K562 (cell line): ENCODE measurements around the gene TUBA3C. TPM values are rescaled to one million over a fixed set of nuclear protein-coding genes. Genes with fewer than 3 reads are reported as not detected.

Experiments
- ATAC-seq: fragments of 200-7000 bp; cut with Tn5 transposase; 3 replicates; pipeline ENCODE4 v1.9.1; 2020; ENCODE audit warnings: moderate library complexity
- BruUV-seq: library from RNA; stranded (reverse); fragments of 400-500 nt; replicated peaks from 2 replicates; lab custom pipeline; 2021; lab: Mats Ljungman, UMichigan
- CTCF ChIA-PET: fragments of 300-600 bp; formaldehyde crosslinking; extraction: SDS; loops from one replicate; lab custom pipeline; 2021; ENCODE audit warnings: low intra/inter-chr PET ratio; lab: Yijun Ruan, JAX
- POLR2A ChIA-PET: fragments of 300-600, 350-650 bp; sonication (Branson Sonifier 250); formaldehyde crosslinking; extraction: SDS; loops from one replicate; lab custom pipeline; 2021; ENCODE audit warnings: antibody characterized with exemption, inconsistent platforms; lab: Yijun Ruan, JAX
- DNase-seq, 4 experiments: peaks; one replicate each; pipeline versions ENCODE4 v3.0.0 to v3.0.0-alpha.2; 2011 to 2018; ENCODE audit warnings: low spot score in 3 of 4, mixed read lengths in 3 of 4; ENCODE audit errors: extremely low read depth in 1 of 4
- FAIRE-seq: peaks from 2 replicates; lab custom pipeline; 2011; peaks lifted over from hg19 to GRCh38; lab: Jason Lieb, UNC
- H2AFZ ChIP-seq: 2 replicates; pipeline ENCODE4 v1.6.0; 2011; ENCODE audit warnings: low read depth, low read length, control low read depth, inconsistent platforms
- H3K27ac ChIP-seq: fragments of 200-600 bp; 3 replicates; pipeline ENCODE4 v1.8.0; 2011; ENCODE audit warnings: low read depth, mild to moderate bottlenecking, control low read depth, inconsistent platforms, low read length, moderate library complexity, mixed read lengths; ENCODE audit errors: extremely low read depth
- H3K27me3 ChIP-seq, 2 experiments: fragments of 300-600 bp in 1 of 2; 2 replicates in 1 of 2; 3 replicates in 1 of 2; pipeline versions ENCODE4 v1.6.0 to v1.8.0; 2011; ENCODE audit warnings: inconsistent platforms in 2 of 2, low read length in 2 of 2, mild to moderate bottlenecking in 1 of 2, mixed read lengths in 1 of 2, moderate library complexity in 1 of 2; ENCODE audit not compliant: control insufficient read depth in 2 of 2, insufficient read depth in 2 of 2
- H3K36me3 ChIP-seq: fragments of 300-600 bp; 3 replicates; pipeline ENCODE4 v1.8.0; 2011; ENCODE audit warnings: mild to moderate bottlenecking, low read length, inconsistent platforms; ENCODE audit not compliant: control insufficient read depth, insufficient read depth
- H3K4me1 ChIP-seq, 2 experiments: fragments of 200-600 bp in 1 of 2; replicated peaks in 1 of 2; 2 replicates in 1 of 2; 3 replicates in 1 of 2; pipeline versions ENCODE4 v1.5.1 to v1.8.0; 2011; ENCODE audit warnings: inconsistent platforms in 2 of 2, low read length in 2 of 2, mild to moderate bottlenecking in 1 of 2, mixed read lengths in 1 of 2, moderate library complexity in 1 of 2; ENCODE audit not compliant: control insufficient read depth in 2 of 2, insufficient read depth in 2 of 2
- H3K4me2 ChIP-seq: 2 replicates; pipeline ENCODE4 v1.6.1; 2011; ENCODE audit warnings: low read length, control low read depth, inconsistent platforms, mixed read lengths; ENCODE audit not compliant: insufficient read depth
- H3K4me3 ChIP-seq: fragments of 200-600 bp; sonication (generic), shearing (Covaris generic); 2 replicates; pipeline ENCODE4 v1.5.1; 2016; ENCODE audit warnings: control low read depth, inconsistent platforms
- H3K79me2 ChIP-seq: fragments of 200-600 bp; 3 replicates; pipeline ENCODE4 v1.8.0; 2011; ENCODE audit warnings: low read length, inconsistent platforms; ENCODE audit not compliant: control insufficient read depth, insufficient read depth
- H3K9ac ChIP-seq, 2 experiments: 2 replicates each; pipeline versions ENCODE4 v1.6.0 to v1.6.1; 2011; ENCODE audit warnings: low read depth in 2 of 2, low read length in 2 of 2, control low read depth in 1 of 2, inconsistent platforms in 1 of 2, mild to moderate bottlenecking in 1 of 2, mixed read lengths in 1 of 2; ENCODE audit not compliant: insufficient read depth in 1 of 2
- H3K9me1 ChIP-seq: one replicate; pipeline ENCODE4 v1.6.0; 2011; ENCODE audit warnings: inconsistent platforms, mild to moderate bottlenecking, low read length, moderate library complexity; ENCODE audit not compliant: control insufficient read depth, insufficient read depth
- H3K9me3 ChIP-seq: replicated peaks from 2 replicates; pipeline ENCODE4 v1.5.1; 2011; ENCODE audit warnings: low read depth, low read length, inconsistent platforms; ENCODE audit not compliant: control insufficient read depth, insufficient read depth
- H4K20me1 ChIP-seq: replicated peaks from 2 replicates; pipeline ENCODE4 v1.6.1; 2011; ENCODE audit warnings: low read length, inconsistent platforms, mixed read lengths; ENCODE audit not compliant: control insufficient read depth, insufficient read depth
- BRCA1 ChIP-seq, 2 experiments: fragments of 450-650 bp in 1 of 2; sonication (generic) in 1 of 2; formaldehyde crosslinking in 1 of 2; IDR thresholded peaks; 2 replicates each; pipeline versions ENCODE4 v1.5.0 to v1.6.1; 2017 to 2020; ENCODE audit warnings: mild to moderate bottlenecking in 1 of 2, missing genetic modification reagents in 1 of 2
- BRD4 ChIP-seq: fragments of 200-600 bp; sonication (generic); IDR thresholded peaks from 2 replicates; pipeline ENCODE4 v1.6.1; 2017; ENCODE audit warnings: inconsistent platforms
- C11orf30 ChIP-seq: fragments of 450-650 bp; IDR thresholded peaks from 2 replicates; pipeline ENCODE4 v1.6.1; 2016; ENCODE audit warnings: low read depth, mild to moderate bottlenecking
- ETS1 ChIP-seq: conservative IDR thresholded peaks from 2 replicates; pipeline ENCODE4 v1.6.1; 2011; ENCODE audit warnings: low read depth, mild to moderate bottlenecking, low read length; ENCODE audit not compliant: control insufficient read depth
- HOMEZ ChIP-seq: fragments of 250-450 bp; sonication (Bioruptor Pico); IDR thresholded peaks from 2 replicates; pipeline ENCODE4 v1.4.0; 2020; ENCODE audit warnings: mild to moderate bottlenecking, moderate library complexity
- HSF4 ChIP-seq: fragments of 250-450 bp; sonication (Bioruptor Pico); IDR thresholded peaks from 2 replicates; pipeline ENCODE4 v2.1.2; 2022; ENCODE audit warnings: mild to moderate bottlenecking, moderate library complexity, borderline replicate concordance
- IFI16 ChIP-seq: fragments of 250-450 bp; sonication (Bioruptor Pico); IDR thresholded peaks from 2 replicates; pipeline ENCODE4 v2.1.2; 2022; ENCODE audit warnings: mild to moderate bottlenecking, inconsistent platforms
- MLLT1 ChIP-seq, 2 experiments: fragments of 450-650 bp; IDR thresholded peaks; 2 replicates each; pipeline ENCODE4 v1.6.1; 2016
- NFE2L1 ChIP-seq: fragments of 450-650 bp; IDR thresholded peaks from 2 replicates; pipeline ENCODE4 v1.6.1; 2016; ENCODE audit warnings: missing genetic modification characterization, low read depth, mild to moderate bottlenecking, missing compliant biosample characterization, moderate library complexity, borderline replicate concordance
- SNRNP70 ChIP-seq: fragments of 200-400 bp; formaldehyde crosslinking; optimal IDR thresholded peaks from 2 replicates; pipeline ENCODE3; 2017; ENCODE audit warnings: low read depth, low read length
- ZNF282 ChIP-seq: sonication (generic); formaldehyde crosslinking; IDR thresholded peaks from 2 replicates; pipeline ENCODE4 v1.8.1; 2023; ENCODE audit warnings: missing genetic modification reagents
- ZNF436 ChIP-seq: fragments of 250-450, 450-650 bp; sonication (Bioruptor Pico); formaldehyde crosslinking; IDR thresholded peaks from 2 replicates; pipeline ENCODE4 v1.7.0; 2020; ENCODE audit warnings: mild to moderate bottlenecking
- WGBS: fragments of 100-300 bp; shearing (Covaris generic); methylation state at CpG from one replicate; pipeline ENCODE4 v1.1.6; 2016; ENCODE audit warnings: low coverage, mixed read lengths; ENCODE audit not compliant: insufficient coverage; ENCODE audit errors: missing lambda C conversion rate; 5-methylcytosine and 5-hydroxymethylcytosine counted together
- in situ Hi-C: fragments of 300-500 bp; cut with MboI; formaldehyde crosslinking; loops from 4 replicates; pipeline ENCODE4 v1.15.0; 2018; ENCODE audit warnings: inconsistent platforms, mixed read lengths
- intact Hi-C: fragments of 100-400 bp; cut with micrococcal nuclease; formaldehyde crosslinking; loops from 2 replicates; pipeline ENCODE4 v1.14.2; 2022
- polyA plus RNA-seq, 8 experiments: library from polyadenylated mRNA; depleted of rRNA in 4 of 8; stranded (reverse) in 5 of 8; unstranded in 3 of 8; fragments of >200 nt; fragmentation: Nextera tagmentation in 2 of 8; fragmentation: Illumina TruSeq in 1 of 8; extraction: Ambion mirVana in 2 of 8; extraction: Trizol in 1 of 8; gene quantifications; 2 replicates each; pipeline versions ENCODE4 v1.2.1 to v1.2.3, GENCODE V29; 2011 to 2014; ENCODE audit warnings: inconsistent platforms in 1 of 8, missing spikeins in 1 of 8
- total RNA-seq, 7 experiments: library from RNA; depleted of rRNA in 6 of 7; stranded (reverse); fragments of >200 nt in 6 of 7; fragmentation: Illumina TruSeq in 2 of 7; extraction: Trizol in 2 of 7; gene quantifications; 2 replicates each; pipeline versions ENCODE4 v1.2.1 to v1.2.3, GENCODE V29; 2011 to 2021; ENCODE audit warnings: low replicate concordance in 1 of 7

The TUBA3C gene
- total and polyA plus RNA-seq, 9 of the 15 experiments (the other 6 are each of a cell fraction or from before 2014, with no cell fraction given): 0.10 to 4.2 (median 2.2) TPM

DNA sequence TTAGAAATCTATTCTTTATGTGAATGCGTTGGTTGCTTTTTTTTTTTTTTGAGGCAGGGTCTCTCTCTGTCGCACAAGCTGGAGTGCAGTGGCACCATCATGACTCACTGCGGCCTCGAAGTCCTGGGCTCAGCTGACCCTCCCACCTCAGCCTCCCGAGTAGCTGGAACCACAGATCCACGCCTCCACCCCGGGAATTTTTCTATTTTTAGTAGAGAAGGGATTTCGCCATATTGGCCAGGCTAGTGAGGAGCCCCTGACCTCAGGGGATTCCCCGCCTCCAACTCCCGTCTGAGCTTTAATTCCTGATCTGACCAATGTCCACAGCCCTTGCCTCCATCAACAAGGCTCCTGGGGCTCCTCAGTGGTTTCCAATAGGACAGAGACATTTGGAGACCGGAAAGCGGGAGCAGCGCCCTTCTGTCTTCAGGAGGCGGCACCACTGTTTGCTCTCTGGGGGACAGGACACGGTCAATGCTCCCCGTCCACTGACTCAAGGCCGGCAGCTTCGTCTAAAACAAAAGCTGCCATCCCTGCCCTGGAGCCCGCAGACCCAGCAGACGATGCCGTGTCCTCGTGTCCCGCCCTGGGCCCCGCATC is 503 bp downstream of the TUBA3C start:
- in situ Hi-C loops (no loop called here), intact Hi-C loops (no loop called here)
- BruUV-seq: no TSS peak
- DNase-seq (no peak), ATAC-seq (no peak), FAIRE-seq (no peak)
- no peak overlapping the region for H2AFZ ChIP-seq
- H3K27me3 ChIP-seq: peaks cover 2 to 8% of the 10 kb centered on the region in 2 experiments; a peak in 1 of 5 replicates
- ChIA-PET POLR2A (no interaction called here), CTCF (no interaction called here)
- H4K20me1 ChIP-seq: no peaks in the 10 kb centered on the region
- H3K9me3 ChIP-seq: no peaks in the 10 kb centered on the region
- no peaks in the 10 kb centered on the region for H3K36me3 ChIP-seq
- H3K4me2 ChIP-seq: no peak overlapping the region
- WGBS: 5% methylated on average over 14 of the region's 24 CpGs
- no peak overlapping the region for H3K9ac ChIP-seq
- H3K9me1 ChIP-seq: no peaks in the 10 kb centered on the region
- H3K4me1 ChIP-seq: peaks cover 0 to 4% of the 10 kb centered on the region in 2 experiments; a peak in 1 of 5 replicates
- no peak overlapping the region for H3K4me3 ChIP-seq
- H3K79me2 ChIP-seq: no peaks in the 10 kb centered on the region
- no peak overlapping the region for H3K27ac ChIP-seq
- TF ChIP-seq C11orf30 (no peak), NFE2L1 (no peak), BRD4 (no peak), SNRNP70 (no peak), ETS1 (no peak), ZNF436 (CRISPR knock-in tag) (no peak), IFI16 (CRISPR knock-in tag) (no peak), ZNF282 (CRISPR knock-in tag) (no peak), BRCA1 (IDR thresholded peaks at IDR 0.05) (no peak), BRCA1 (CRISPR knock-in tag; IDR thresholded peaks at IDR 0.05) (no peak), MLLT1 (IDR thresholded peaks at IDR 0.05) (no peak), HSF4 (CRISPR knock-in tag) (no peak), HOMEZ (CRISPR knock-in tag) (no peak)
